Measurements from ENCODE around the gene SCLY. TPM values are rescaled to one million over a fixed set of nuclear protein-coding genes. Genes with fewer than 3 reads are reported as not detected.

The SCLY gene
- total RNA-seq, 1 donor from 2014 or later: 24.5 TPM

- no peak for DNase-seq (ENCODE audit: low read depth, low spot score)
Measured at GRCh38 chr2:238069021-238069709, 8.4 kb downstream of the SCLY start.

GRCh38 chr2:238069877-238070276 is 9.1 kb downstream of the SCLY start:
- no peak for DNase-seq (ENCODE audit: low read depth, low spot score)

GRCh38 chr2:238075397-238075796 is 14.6 kb downstream of the SCLY start:
- no peak for DNase-seq (ENCODE audit: low read depth, low spot score)

- no peak for DNase-seq (ENCODE audit: low read depth, low spot score)
Measured at GRCh38 chr2:238077292-238077691, 16.5 kb downstream of the SCLY start.

- no peak for DNase-seq (ENCODE audit: low read depth, low spot score)
Measured at GRCh38 chr2:238079874-238080327, 19.1 kb downstream of the SCLY start.

GRCh38 chr2:238080518-238080917 is 19.7 kb downstream of the SCLY start:
- no peak for DNase-seq (ENCODE audit: low read depth, low spot score)

- DNase-seq (ENCODE audit: low read depth, low spot score): no peak
Measured at GRCh38 chr2:238081150-238081549, 20.3 kb downstream of the SCLY start.

GRCh38 chr2:238081561-238081960 is 20.8 kb downstream of the SCLY start:
- no peak for DNase-seq (ENCODE audit: low read depth, low spot score)

GRCh38 chr2:238082151-238082550 is 21.4 kb downstream of the SCLY start:
- DNase-seq (ENCODE audit: low read depth, low spot score): no peak

GRCh38 chr2:238082827-238083226 is 22.0 kb downstream of the SCLY start:
- DNase-seq (ENCODE audit: low read depth, low spot score): no peak

- no peak for DNase-seq (ENCODE audit: low read depth, low spot score)
Measured at GRCh38 chr2:238083919-238084318, 23.1 kb downstream of the SCLY start.

GRCh38 chr2:238084761-238085160 is 24.0 kb downstream of the SCLY start:
- no peak for DNase-seq (ENCODE audit: low read depth, low spot score)

GRCh38 chr2:238085899-238086298 is 25.1 kb downstream of the SCLY start:
- no peak for DNase-seq (ENCODE audit: low read depth, low spot score)

GRCh38 chr2:238087211-238087610 is 26.4 kb downstream of the SCLY start:
- no peak for DNase-seq (ENCODE audit: low read depth, low spot score)

GRCh38 chr2:238090887-238091286 is 30.1 kb downstream of the SCLY start:
- DNase-seq (ENCODE audit: low read depth, low spot score): no peak

GRCh38 chr2:238091436-238092060 is 30.7 kb downstream of the SCLY start:
- DNase-seq (ENCODE audit: low read depth, low spot score): no peak

GRCh38 chr2:238092486-238093035 is 31.8 kb downstream of the SCLY start:
- no peak for DNase-seq (ENCODE audit: low read depth, low spot score)

- no peak for DNase-seq (ENCODE audit: low read depth, low spot score)
Measured at GRCh38 chr2:238093181-238094140, 32.7 kb downstream of the SCLY start.

- no peak for DNase-seq (ENCODE audit: low read depth, low spot score)
Measured at GRCh38 chr2:238094438-238095022, 33.7 kb downstream of the SCLY start.

- DNase-seq (ENCODE audit: low read depth, low spot score): no peak
Measured at GRCh38 chr2:238095143-238095542, 34.3 kb downstream of the SCLY start.

- DNase-seq (ENCODE audit: low read depth, low spot score): no peak
Measured at GRCh38 chr2:238096311-238097011, 35.7 kb downstream of the SCLY start.

All from pulmonary artery endothelial cell (primary cell).